Measurements from ENCODE around the gene FBXO28.
A peak's percentile ranks its signal among the peaks of the same experiment; 100 is the strongest.

Gene FBXO28

DNA sequence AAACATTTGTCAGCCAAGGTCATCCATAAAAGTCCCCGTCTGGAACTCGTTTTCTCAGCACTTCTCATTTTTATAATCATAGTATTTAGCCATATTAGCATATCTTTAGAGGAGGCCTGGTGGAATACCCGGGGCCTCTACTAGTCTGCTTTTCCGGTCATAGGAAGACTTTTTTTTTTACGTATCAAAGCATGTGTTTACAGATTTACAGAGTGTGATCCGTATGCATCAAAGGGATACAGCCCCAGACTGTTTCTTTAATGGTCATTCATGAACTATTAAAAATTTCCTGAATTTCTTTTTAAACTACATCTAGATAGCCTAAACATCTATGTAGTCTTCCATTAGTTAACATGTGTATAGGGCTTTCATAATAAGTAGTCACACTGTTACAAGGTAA is 45.6 kb downstream of the FBXO28 start:
- DNase-seq, result no peak

DNA sequence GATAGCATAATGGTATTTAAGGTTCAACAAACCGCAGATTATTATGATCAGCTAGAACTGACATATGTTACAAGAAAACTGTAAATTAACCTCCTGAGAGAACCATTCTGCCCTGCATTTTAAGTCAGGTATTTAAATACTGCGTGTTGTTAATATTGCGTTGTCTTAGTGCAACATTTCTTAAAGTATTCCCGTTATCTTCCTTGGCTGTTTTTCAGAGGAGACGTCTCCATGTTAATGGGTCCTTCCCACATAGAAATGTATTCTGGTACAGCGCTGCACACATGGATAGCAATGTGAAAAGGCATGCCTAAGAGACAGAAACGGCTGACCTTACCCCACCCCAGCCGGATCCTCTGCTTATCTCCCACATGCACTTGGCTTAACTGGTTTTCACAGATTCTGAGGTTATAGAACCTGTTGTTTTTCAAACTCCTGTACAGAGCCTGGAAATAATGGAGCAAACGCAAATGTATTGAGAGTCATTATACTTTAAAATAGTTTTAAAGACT is 46.3 kb downstream of the FBXO28 start:
- DNase-seq, result no peak

DNA sequence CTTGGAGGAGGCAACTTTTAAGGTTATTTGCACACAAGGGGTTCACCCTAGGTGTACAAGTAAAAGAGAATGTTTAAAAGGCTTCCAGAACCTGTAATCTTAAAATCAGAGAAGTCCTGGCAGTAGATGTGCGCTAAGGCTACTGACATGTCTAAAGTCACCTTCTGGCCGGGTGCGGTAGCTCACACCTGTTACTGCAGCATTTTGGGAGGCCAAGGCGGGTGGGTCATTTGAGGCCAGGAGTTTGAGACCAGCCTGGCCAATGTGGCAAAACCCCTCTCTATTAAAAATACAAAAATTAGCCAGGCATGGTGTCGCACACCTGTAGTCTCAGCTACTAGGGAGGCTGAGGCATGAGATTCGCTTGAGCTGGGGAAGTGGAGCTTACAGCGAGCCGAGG is 48.9 kb downstream of the FBXO28 start:
- no peak for DNase-seq

DNA sequence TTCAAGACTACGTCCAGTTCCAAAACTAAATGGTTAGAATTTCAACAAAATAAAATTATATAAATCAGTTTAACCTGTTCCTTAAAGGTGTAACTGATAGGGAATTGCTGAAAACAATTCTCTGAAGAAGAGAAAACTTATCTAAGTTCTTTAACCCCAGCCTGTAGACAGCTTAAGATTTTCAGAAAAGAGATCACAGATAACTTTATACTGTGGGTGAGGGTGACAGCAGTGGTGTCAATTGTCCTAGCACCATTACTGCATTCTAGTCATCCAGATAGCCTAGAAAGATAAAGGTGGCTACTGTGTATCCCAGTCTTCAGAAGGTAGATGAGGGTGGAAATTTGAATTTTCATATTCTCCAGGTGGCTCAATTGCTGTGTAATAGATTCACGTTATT is 49.4 kb downstream of the FBXO28 start:
- DNase-seq, result no peak

DNA sequence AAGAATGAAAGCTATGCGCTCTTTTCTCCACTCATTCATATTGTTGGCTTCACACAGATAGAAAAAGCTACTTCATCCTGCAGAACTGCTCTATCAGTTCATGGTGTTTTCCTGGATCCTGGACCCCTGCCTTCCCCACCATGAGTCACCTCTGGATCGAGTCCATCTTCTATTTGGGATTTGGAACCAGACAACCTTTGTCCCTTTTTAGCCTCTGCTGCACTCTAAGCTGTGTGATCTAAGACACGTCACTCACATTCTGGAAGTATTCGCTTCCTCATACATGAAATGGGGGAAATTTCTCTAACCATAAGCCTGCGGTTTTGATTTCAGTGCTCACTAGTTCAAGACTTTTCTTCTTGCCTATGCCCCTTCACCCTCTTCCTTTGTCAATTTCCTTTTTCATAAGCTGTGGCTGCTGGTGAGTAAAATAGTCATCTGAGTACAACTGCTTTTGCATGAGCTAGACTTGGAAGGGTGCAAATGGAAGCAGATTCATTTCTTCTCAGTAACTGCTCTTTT is 55.0 kb downstream of the FBXO28 start:
- peak in 1 of 2 donors; percentile 8 for DNase-seq

- DNase-seq, result no peak
Observed at GRCh38 chr1:224169718-224170270, 55.9 kb downstream of the FBXO28 start.

GRCh38 chr1:224170343-224170742 is 56.4 kb downstream of the FBXO28 start:
- DNase-seq, result no peak

GRCh38 chr1:224170748-224171478 is 57.0 kb downstream of the FBXO28 start:
- no peak for DNase-seq

GRCh38 chr1:224172229-224172628 is 58.3 kb downstream of the FBXO28 start:
- DNase-seq, result no peak

GRCh38 chr1:224173523-224173922 is 59.6 kb downstream of the FBXO28 start:
- no peak for DNase-seq

- no peak for DNase-seq
Observed at GRCh38 chr1:224175617-224176016, 61.7 kb downstream of the FBXO28 start.

- no peak for DNase-seq
Observed at GRCh38 chr1:224177356-224177999, 63.6 kb downstream of the FBXO28 start.

GRCh38 chr1:224178894-224179293 is 65.0 kb downstream of the FBXO28 start:
- DNase-seq, result no peak

GRCh38 chr1:224180783-224181452 is 67.0 kb downstream of the FBXO28 start:
- no peak for DNase-seq

GRCh38 chr1:224181453-224181810 is 67.5 kb downstream of the FBXO28 start:
- DNase-seq, result no peak

DNA sequence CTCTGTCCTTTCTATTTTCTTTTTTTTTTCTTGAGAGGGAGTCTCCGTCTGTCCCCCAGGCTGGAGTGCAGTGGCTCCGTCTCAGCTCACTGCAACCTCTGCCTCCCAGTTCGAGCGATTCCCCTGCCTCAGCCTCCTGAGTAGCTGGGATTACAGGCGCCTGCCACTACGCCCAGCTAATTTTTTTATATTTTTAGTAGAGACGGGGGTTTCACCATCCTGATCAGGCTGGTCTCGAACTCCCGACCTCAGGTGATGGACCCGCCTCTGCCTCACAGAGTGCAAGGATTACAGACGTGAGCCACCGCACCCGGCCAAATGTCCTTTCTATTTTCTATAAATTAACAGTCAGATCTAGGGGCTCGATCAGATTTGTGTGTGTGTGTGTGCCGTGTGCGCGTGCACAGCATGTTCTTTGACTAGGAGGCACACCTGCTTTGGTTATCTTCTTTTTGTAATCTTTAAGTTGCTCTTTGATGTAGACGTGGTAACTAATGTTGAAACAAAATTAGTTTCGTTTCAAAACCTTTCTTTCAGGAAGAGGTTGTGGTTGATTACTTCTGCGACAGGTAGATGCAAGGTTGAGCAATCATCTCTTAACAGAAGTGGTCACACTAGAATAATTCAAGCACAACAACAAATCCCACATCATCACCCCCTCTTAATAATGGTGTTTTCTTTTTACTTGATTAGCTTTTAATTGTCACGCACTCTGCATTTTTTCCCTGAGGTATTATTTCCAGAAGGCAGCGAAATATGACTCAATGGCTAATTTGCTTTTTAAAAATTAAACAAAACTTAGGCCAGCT is 68.3 kb downstream of the FBXO28 start:
- no peak for DNase-seq

GRCh38 chr1:224182866-224183590 is 69.1 kb downstream of the FBXO28 start, which contains the start of gene DEGS1:
DEGS1 (plus strand) TSS chr1:224183240; CDS start chr1:224183337, 97 bp downstream.
- DNase-seq, result peak; percentile 81 to 83

GRCh38 chr1:224183591-224184312 is 69.8 kb downstream of the FBXO28 start:
- peak; percentile 65 to 69 for DNase-seq

DNA sequence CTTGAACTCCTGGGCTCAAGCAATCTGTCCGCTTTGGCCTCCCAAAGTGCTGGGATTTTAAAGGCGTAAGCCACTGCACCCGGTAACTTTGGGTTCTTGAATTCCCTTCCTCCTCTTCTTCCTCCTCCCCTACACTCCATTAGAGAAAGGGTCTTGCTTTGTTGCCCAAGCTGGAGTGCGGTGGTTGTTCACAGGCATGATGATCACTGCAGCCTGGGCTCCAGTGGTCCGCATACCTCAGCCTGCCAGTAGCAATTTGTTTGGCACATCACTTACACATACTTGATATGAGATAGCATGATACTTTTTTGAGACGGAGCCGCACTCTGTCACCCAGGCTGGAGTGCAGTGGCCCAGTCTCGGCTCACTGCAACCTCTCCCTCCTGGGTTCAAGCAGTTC is 71.3 kb downstream of the FBXO28 start:
- no peak for DNase-seq

DNA sequence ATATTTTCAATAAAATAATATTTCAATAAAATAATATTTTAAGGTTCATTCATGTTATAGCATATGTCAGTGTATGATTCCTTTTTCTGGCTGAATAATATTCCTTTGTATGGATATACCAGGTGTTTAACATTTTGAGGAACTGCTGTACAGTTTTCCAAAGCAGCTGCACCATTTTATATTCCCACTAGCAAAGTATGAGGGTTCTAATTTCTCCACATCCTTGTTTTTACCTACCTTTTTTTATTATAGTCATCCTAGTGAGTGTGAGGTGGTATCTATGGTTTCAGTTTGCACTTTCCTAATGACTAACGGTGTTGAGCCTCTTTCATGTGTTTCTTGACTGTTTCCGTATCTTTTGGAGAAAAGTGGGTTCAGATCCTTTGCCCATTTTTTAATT is 74.4 kb downstream of the FBXO28 start:
- DNase-seq, result no peak

GRCh38 chr1:224189561-224189960 is 75.7 kb downstream of the FBXO28 start:
- no peak for DNase-seq
